ENCODE measurements around the gene P2RY6. TPM values are rescaled to one million over a fixed set of nuclear protein-coding genes. Genes with fewer than 3 reads are reported as not detected.
A peak's percentile ranks its signal among the peaks of the same experiment; 100 is the strongest.

Gene P2RY6
- total RNA-seq, 2 donors from 2014 or later, result 2.0 to 4.4 TPM

DNA sequence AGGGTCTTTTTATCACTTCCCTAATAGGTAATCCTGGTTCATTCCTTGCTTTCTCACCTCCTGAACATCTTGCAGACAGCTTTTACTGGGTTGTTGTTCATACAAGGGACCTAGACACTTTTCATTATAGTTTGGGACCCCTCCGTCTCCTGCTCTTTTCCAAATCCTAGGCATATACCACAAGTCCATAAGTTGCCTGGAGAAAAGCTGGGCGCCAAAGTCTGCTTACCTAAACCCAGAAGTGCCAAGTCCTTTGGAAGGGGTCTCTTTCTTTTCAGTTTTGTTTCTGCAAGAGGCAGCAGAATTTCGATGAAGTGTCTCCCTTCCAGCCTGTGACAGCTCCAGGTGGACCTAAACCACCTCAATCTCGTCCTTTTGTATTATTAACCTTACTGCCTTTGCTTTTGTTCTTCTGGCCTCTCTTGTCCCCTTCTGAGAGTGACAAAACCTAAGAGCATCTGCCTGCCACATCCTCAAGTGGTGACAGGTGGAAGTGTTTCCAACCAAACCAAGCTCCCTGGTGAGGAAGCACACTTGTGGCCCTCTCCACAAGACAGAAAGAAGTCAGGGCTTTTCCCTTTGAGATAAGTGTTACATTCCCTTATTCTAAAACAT is 19.5 kb upstream of the P2RY6 start:
- peak in 1 of 2 donors; percentile 25 for ATAC-seq
- intact Hi-C loops (cut with DNase I), result no loop called here

DNA sequence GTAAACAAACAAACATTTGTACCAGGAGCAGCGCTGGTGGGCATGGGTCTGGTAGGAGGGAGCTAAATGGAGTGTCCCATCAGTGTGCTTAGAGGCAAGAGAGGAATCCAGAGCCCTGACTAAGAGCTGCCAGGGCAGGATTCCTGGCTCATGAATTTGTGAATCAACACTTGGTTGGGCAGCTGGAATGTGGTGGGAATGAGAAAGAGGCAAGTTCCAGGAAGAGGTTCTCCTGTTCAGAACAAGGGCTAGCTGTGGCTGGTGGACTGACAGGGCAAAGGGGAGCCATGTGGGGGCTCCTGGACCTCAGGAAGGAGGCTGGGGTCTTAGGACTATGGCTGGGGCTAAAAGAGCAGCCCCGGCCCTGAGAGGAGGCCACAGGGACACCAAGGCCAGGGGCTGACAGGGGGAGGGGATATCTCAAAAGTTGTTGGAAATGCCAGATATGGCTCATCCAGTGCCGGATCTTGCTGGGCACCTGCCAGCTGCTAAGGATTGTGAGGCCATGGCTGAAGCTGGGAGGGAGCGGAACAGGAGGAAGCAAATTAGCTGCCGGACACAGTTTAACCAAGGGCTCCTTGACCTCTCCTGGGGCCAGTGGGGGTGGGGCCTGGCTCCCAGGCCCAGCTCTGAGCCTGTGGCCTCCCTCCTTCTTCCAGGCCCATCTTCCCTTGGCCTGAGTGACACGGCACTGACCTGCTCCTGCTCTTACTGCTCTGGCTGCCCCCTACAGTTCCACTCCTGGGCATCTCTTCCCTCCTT is 14.6 kb upstream of the P2RY6 start:
- intact Hi-C loops (cut with DNase I), result no loop called here
- ATAC-seq, result peak; percentile 78 to 82
- peak; percentile 76 for DNase-seq

More for the DNA sequence above, 19.5 kb upstream of the P2RY6 start:
- peak; percentile 21 for DNase-seq

DNA sequence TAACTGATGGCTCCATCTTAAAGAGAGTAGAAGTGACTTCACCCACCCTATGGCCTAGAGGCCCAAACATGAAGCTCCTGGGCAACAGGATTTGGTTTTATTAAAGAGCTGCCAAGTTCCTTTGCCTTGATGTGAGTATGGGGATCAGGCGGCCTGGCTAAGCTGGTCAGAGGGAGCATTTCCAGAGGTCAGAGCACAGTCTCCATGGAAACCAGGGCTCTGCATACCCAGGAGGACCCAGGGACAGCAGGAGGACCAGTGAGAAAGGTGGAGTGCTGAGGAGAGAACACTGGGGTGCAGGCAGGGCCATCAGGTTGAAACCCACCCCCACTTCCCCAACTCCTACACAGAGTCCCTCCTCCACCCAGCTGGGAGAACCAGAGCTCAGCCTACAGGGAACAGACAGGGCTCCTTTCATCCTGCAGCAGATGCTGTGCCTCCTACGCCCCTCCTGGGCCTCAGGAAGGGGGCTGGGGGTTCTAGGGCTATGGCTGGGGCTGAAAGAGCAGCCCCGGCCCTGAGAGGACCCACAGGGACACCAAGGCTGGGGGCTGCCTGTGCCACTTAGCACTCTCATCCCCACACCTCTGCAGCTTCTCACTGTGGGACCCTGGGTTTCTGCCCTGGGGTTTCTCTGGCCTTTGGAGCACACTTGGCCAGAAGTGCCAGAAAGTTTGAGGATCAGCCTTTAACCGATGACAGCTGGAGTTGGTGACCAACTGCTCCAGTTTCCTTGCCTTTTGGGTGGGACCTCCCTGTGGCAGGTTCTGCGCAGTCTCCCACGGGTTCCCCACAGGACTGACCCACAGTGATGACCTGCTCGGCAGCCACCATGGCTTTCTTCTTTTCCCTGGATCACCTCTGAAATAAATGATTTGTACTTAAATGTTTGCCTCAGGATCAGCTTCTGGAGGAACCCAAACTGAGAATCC is 13.8 kb upstream of the P2RY6 start:
- peak in 1 of 2 donors; percentile 11 for ATAC-seq
- no peak for DNase-seq
- intact Hi-C loops (cut with DNase I), result no loop called here

DNA sequence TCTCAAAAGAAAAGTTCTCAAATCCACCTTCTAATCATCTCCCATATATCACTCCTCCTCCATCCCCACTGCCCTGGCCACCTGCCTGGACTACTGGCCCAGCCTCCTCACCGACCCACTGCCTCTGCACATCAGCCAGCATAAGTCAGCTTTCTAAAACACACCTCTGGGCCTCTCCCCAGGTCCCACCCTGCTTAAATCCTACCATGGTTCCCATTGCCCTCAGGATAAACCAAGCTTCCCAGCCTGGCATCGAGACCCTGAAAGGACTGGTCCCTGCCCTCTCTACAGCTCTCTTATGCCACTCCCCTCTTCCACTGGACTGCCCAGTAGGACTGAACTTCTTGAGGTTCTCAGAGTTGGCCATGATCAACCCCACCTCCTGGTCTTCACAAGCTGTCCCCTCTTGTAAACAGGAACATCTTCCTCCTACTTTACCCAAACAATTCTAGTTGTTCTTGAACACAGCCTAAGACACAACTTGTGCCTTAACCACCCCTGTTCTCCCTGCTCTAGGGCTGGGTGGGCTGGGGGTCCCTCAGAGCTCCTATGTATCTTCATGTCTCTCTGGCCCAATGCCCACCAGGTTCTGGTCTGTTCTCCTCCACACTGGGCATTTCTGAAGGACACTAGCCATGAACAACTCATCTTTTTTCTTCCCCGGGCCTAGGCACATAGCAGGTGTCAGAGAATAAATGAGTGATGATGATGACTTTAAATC is 12.6 kb upstream of the P2RY6 start:
- ATAC-seq, result no peak
- intact Hi-C loops (cut with DNase I), result no loop called here
- DNase-seq, result no peak

DNA sequence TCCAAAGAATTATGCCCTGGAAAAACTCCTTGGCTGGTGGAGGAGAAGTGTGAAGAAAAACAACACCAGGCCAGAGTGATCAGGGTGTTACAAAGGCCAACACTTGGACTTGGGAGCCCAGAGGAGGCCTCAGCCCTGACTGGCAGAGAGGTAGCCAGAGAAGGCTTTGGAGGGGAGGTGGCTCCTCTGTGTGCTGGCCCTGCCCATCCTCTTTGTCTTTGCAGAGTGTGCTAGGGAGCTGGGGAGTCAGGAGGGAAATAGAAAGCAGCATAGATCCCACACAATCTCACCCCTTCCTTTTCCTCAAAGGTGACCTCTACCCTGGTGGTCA is 12.0 kb upstream of the P2RY6 start:
- ATAC-seq (no peak), DNase-seq (no peak)
- intact Hi-C loops (cut with DNase I), result no loop called here

DNA sequence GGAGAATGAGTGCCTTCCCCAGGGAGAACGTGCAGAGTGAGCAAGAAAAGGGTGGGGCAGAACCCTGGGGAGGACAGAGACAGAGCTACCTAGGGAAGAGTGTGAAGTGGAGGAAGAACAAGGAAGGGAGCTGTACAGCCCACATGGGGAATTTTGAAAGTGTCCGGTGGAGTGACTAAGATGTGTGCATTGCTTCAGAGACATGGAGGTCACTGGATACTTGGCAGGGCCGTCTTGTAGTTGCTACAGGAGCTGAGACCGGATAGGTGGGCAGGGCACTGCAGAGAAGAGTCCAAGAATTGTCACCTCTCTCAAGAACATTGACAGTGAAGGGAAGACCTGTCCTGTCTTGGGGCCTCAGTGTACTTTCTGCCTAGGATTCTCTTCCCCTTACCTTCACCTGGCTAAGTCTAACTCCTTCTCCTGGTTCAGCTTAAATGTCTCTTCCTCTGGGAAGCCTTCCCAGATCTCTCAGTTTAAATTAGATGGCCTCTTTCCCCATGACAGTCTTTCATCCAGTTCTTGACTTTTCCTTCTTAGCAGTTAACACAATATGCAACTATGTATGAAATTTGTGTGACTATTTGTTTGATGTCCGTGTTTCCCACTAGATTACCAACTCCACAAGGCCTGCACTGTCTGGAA is 9.2 kb upstream of the P2RY6 start:
- intact Hi-C loops (cut with DNase I), result no loop called here
- ATAC-seq (no peak), DNase-seq (no peak)

DNA sequence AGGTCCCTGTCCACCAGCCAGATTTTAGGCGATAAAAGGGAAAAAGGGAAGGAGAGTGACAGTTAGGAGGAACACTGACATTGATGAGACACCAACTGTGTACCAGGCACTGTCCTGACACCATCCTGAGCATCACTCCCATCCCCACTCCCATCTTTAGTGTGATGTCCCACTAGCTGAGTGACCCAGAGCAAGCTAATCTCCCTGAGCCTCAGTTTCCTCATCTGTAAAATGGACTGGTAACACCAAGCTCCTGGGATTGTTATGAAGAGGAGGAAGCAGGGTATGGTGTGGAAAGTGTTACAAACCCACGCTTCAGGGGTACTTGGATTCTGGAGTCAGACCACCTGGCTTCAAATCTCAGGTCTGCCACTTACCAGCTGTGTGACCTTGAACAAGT is 8.5 kb upstream of the P2RY6 start:
- no peak for DNase-seq

DNA sequence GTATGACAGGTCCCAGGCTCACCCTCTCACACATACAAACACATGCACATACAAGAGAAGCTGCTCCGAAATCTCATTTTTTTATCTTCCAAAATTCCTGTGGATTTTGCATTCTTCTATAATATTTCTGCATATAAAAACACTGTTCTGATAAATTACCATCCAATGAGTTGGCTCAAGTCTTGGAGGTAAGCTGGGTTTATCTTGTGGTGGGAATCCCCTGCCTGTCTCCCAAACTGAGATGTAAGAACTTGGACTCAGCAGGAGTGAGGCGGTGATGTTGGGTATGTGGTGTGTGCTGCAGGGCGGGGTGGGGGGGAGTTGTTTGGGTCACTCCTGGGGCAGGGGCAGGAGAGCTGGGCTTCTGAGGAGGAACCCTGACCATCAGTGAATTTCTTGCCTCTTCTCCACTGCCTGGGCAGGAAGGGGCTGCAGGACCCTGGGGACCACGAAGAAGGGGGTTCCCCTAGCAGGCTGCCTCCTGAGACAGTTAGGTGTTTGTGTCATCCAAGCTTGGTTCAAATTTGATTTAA is 6.8 kb upstream of the P2RY6 start:
- ATAC-seq (no peak), DNase-seq (no peak)
- intact Hi-C loops (cut with DNase I), result no loop called here

More for the DNA sequence above, 8.5 kb upstream of the P2RY6 start:
- intact Hi-C loops (cut with DNase I), result no loop called here
- no peak for ATAC-seq

DNA sequence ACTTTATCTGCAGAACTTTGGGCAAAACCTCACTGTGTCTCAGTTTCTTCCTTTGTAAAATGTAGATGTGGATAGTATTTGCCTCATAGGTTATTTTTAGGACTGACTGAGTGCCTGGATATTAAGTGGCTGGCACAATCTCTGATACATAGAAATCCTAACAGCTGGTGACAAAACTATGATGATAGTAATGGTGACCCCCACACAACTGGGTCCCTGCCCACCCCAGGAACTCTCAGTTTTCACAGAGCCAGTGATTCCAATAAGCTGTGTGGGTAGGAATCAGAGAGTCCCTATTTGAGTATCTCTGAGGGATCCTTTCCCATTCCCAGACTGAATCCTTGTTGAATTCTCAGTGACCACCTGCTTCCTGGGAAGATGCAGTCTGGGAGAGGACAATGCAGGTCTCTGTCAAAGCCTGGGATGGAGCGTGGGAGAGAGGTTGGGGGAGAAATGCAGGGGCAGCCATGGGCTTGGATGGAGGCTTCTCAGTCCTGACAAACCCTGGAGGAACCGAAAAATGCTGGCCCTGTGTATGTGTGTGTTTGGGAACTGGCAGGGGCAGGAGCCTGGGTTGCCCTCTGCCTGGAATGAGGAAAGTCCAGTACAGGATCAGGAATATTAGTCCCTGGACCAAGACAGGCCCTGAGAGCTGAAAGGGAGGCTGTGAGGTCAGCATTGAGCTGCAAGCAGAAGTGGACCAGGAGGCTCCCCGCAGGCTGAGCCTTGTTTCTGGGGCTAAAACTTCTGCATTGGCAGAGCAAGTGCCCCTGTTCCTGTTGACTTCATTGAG is 6.1 kb upstream of the P2RY6 start:
- ATAC-seq, result peak; percentile 37 to 45
- no peak for DNase-seq

DNA sequence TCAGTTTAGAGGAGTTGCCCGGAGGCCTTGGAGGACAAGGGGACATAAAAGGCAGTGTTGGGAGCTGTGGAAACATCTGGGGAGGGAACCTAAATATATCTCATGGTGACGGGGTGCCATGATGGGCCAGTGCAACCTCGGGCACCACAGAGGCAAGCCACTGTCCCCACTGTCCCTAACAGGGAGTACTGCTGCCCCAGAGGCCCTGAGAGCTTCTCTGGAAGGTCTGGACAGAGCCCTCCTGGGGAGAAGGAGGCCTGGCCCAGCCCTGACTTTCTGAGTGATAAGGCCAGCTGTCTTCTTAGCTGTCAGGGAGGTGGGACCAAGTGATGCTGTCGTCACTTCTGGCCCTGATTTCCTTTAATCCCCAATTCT is 5.5 kb upstream of the P2RY6 start:
- ATAC-seq (peak in 1 of 2 donors; percentile 17), DNase-seq (no peak)
- intact Hi-C loops (cut with DNase I), result no loop called here

More for the DNA sequence above, 6.1 kb upstream of the P2RY6 start:
- intact Hi-C loops (cut with DNase I), result no loop called here

DNA sequence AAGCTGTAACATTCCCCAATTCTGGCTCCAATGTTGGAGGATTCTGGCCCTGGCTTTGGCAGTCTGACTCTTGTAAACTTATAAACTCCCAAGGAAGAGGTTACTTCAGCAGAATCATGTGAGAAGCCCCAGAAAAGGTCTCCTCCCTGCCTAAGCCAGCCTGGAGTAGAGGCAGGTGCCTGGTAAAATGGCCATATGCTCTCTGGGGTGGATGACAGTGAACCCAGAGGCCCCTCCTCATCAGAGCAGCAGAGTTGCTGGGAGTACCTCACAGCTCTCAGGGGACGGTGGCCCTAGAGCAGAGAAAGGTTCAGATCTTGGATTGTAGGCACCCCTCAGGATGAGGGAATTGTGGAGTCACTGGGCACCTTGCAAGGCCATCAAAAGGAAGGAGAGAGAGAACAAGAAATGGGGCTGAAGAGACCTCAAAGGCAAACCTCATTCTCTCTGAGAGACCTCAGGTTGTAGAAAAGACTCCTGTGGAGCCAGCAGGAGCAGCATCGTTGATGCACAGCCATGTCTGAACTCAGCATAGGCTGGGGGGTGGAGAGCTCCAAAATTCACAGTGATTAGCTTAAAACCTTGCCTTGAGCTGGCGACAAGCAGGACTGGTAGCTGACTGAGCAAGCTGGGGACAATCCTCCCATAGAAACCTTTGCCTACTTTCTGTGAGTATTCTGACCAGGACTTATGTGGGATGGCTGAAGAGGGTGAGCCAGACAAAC is 4.9 kb upstream of the P2RY6 start:
- ATAC-seq (no peak), DNase-seq (no peak)
- intact Hi-C loops (cut with DNase I), result no loop called here

DNA sequence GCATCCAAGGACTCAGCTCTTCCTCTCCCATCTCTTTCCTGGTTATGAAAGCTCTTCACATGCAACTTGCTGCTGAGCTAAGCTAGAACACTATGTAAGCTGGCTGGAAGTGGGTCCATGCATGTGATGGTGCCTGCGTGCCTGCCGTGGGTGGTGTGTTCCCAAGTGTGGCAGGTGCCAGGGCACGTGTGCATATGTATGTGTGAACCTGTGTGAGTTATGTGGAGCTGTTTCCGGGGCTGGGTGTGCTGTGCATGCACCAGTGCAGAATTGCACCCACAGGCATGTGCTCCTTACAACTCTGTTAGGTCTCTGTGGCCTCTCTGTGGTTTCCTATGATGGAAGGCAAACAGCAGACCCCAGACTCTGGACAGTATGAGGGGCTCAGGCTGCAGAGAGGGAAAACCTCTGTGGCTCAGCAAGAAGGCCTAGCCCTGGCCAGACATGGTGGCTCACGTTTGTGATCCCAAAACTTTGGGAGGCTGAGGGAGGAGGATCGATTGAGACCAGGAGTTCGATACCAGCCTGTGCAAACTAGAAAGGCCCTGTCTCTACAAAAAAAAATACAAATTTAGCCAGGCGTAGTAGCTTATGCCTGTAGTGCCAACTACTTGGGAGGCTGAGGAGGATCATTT is 4.1 kb upstream of the P2RY6 start:
- no peak for ATAC-seq
- no peak for DNase-seq
- intact Hi-C loops (cut with DNase I), result no loop called here

DNA sequence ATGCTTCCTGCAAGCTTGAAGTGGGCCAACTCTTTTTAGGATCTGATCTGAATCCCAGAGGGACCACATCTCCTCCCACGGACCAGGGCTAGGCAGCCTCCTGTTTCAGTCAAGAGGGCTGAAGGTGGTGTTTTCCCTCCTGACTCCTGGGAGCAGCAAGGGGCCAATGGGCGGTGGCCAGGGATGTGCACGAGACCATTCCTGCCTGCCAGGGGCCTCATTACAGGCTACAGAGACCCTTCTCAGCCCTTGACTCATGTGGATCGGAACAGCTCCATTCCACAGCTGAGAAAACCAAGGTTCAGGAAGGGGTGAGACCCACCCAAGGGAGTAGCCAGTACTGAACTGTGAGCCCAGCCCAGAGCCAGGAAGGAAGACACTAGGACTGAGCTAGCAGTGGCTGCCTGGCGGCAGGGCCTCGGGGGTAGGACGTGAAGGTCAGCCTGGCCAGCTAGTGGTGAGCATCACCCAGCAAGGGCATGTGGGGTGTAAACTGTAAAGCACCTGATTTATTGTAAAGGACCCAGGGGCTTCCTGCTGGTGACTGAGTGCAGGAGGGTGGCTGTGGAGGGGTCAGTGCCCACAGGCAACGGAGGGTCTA is 3.4 kb upstream of the P2RY6 start:
- no peak for DNase-seq
- intact Hi-C loops (cut with DNase I), result no loop called here

DNA sequence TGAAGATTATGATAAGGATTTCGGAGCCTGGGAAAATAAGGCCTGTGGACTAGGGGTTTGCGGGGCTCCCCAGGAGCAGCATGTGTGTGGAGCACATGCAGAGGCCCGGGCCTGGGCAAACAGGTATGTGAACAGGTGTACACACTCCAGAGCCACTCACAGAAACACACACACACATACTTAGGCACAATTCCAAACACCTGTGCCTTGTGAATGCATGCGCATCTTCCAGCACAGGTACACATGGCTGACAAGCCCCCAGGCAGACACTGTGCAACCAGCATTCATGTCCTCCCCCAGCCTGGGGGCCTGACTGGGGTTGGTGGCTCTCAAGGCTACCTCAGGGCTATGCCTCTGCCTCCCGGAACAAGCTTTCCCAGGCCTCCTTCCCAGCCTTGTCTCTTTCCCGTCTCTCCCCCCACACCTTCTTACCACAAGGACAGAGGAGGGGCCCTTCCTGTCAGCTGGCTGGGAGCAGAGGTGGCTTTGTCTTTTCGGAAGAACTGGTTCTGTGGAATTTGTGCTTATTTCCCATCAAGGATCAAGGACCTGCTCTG is 2.6 kb upstream of the P2RY6 start:
- no peak for DNase-seq
- no peak for ATAC-seq
- intact Hi-C loops (cut with DNase I), result no loop called here

More for the DNA sequence above, 3.4 kb upstream of the P2RY6 start:
- ATAC-seq, result no peak

DNA sequence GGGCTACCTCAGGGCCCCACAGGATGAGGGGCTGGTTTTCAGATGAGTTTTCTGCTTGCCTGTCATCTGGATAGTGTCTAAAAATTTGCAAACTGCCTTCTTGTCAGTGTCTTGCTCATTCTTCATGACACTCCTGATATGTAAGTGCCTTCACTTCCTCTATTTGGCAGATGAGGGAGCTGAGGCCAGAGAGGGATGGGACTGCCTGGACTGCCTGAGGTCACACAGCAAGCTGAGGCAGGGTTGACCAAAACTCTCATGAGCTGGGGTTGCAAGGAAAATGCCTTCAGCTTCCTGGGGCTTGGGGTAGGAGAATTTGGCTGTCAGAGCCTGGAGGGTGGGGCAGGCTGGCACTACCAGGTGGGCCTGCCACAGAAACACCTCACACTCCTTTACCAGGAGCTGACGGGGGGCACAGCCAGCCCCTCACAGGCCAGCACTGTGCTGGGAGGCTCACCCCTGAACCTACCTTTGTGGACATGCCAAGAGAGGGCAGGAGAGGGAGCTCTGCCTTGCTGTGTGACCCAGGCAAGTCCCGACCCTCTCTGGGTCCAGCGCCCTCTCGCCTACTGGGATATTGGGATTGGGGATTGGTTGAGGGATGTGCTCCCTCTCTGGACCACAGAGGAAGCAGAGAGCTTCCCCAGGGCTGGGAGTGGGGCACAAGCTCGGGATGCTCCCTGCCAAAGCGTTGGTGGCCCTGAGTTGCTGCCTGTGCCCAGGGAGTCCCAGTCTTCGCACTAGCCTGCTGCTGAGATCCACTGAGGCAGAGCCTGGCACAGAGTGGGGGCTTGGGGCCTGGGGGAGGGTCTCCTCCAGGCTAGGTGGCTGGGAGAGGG is 1.9 kb upstream of the P2RY6 start:
- DNase-seq, result no peak
- intact Hi-C loops (cut with DNase I), result no loop called here
- no peak for ATAC-seq

Measured in left cardiac atrium (tissue), 4 donors.